ENCODE results near the gene JARID2.
"Not testable (repeated sequence)": the region's sequence is repeated elsewhere in the genome, so short reads cannot be mapped to it uniquely, and the experiment has no call there.

The JARID2 gene

DNA sequence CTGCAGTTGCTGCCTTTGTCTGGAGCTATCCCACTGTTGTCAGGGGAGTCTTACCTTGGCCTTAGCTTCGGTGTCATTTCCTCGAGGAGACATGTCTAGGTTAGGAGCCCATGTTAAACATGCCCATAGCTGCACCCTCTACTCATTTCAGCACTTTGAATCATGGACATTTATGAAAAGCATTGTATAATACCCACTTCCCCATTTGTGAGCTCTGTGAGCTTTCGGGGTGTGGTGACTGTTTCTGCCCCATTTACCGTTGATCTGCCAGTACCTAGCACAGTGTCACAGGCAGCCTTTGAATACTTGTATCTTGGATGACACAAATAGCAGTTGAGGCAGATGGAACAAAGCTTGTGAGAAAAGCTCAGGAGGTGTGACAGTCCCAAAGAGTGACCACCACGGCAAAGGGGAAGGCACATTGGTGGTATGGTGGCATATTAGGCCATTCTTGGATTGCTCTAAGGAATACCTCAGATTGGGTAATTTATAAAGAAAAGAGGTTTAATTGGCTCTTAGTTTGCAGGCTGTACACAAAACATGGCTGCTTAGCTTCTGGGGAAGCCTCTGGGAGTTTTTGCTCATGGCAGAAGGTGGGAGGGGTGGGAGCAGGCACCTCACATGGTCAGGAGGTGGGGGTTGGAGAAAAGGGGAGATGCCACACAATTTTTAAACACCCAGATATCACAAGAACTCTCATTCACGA lies 42.0 kb downstream of the JARID2 start:
- in situ Hi-C loops (cut with HindIII; ENCODE audit: low sequenced_read_pairs) = no loop called here

GRCh38 chr6:15288856-15289255 lies 43.0 kb downstream of the JARID2 start:
- in situ Hi-C loops (cut with HindIII; ENCODE audit: low sequenced_read_pairs) = no loop called here

DNA sequence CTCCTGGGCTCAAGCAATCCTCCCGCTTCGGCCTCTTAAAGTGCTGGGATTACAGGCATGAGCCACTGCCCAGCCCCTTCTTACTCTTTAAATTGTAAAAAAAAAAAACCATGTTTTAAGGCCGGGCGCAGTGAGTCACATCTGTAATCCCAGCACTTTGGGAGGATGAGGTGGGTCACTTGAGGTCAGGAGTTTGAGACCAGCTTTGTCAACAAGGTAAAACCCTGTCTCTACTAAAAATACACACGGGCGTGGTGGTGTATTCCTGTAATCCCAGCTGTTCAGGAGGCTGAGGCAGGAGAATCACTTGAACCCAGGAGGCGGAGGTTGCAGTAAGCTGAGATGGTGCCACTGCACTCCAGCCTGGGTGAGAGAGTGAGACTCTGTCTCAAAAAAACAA lies 43.6 kb downstream of the JARID2 start:
- in situ Hi-C loops (cut with HindIII; ENCODE audit: low sequenced_read_pairs) = not testable (repeated sequence)

DNA sequence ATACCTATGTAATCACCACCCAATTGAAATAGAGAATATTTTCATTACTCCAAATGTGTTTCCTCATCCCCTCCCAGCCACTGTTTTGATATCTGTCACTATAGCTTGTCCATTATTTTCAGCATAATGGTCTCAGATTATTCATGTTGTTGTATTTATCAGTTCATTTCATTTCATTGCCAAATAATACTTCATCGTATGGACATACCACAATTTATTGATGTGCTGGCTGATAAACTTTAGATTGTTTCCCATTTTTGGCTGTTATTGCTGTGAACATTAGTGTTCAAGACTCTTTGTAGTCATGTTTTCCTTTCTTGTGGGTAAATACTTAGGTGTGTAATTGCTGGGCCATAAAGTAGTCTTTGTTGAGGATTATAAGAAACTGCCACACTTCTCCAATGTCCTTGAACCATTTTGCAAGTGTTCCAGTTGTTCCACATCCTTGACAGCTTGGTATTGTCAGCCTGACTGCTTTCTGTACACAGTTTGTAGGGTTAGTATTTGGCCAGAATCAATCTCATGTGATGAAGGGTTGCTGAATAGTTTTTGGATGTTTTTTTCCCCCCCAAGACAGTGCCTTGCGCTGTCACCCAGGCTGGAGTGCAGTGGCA lies 44.3 kb downstream of the JARID2 start:
- in situ Hi-C loops (cut with HindIII; ENCODE audit: low sequenced_read_pairs) = no loop called here

DNA sequence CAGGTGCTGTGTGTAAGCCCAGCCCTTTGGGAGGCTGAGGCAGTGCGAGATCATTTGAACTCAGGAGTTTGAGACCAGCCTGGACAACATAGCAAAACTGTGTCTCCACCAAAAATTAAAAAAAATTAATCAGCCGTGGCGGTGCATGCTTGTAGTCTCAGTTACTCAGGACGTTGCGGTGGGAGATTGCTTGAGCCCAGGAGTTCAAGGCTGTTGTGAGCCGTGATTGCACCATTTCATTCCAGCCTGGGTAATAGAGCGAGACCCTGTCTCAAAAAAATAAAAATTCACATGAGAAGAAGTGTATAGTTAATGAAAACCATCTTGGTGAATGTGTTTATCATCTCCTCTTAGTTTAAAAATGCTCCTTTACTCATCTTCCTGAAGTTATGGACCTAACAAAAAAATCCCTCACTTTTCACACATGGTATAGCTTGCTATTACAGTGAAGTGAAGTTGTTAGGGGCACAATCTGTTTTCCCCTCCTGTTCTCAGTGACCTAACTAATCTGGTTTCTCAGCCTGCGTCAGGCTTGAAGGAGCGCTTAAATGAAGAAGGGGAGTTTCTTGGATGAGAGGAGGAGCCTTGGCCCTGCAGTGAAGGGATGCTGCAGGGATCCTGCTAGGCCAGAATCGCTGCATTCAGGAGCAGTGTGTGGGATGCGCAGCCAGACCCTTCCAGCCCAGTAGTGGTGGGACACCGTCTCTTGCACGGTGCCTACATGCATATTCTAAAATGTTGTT lies 45.3 kb downstream of the JARID2 start:
- in situ Hi-C loops (cut with HindIII; ENCODE audit: low sequenced_read_pairs) = no loop called here

DNA sequence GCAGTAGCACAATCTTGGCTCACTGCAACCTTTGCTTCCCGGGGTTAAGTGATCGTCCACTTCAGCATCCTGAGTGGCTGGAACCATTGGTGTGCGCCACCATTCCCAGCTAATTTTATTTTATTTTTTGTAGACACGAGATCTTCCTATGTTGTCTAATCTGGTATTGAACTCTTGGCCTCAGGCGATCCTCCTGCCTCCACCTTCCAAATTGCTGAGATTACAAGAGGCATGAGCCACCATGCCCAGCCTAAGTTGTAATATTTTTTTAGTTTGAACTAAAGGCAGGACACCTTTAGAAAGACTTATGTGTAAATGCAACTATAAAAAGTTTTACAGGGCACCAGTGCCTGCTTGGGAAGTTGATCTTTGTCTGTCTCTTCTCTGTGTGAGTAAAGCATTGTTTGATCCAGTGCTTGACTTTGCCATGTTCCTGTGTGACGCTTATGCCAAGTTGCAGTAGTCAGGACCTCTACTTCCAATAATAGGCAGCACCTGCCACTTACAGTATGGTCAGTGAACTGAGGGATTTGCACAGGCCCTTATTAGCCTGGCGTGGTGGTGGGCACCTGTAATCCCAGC lies 46.9 kb downstream of the JARID2 start:
- in situ Hi-C loops (cut with HindIII; ENCODE audit: low sequenced_read_pairs) = no loop called here

DNA sequence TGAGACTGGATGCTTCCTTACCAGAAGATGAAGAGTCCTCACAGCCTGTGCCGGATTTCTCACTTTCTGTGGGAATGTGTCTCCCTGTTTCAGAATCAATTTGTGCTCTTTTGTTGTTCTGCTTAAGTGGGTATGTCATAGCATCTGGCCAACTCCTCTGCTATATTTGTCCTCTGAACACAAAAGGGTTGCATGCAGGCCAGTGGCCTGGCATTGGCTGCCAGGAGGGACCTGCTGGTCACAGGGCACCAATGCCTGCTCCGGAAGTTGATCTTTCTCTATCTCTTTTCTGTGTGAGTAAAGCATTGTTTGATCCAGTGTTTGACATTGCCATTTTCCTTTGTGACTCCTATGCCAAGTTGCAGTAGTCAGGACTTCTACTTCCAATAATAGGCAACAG lies 47.8 kb downstream of the JARID2 start:
- in situ Hi-C loops (cut with HindIII; ENCODE audit: low sequenced_read_pairs) = no loop called here

- in situ Hi-C loops (cut with HindIII; ENCODE audit: low sequenced_read_pairs) = no loop called here
Measured at GRCh38 chr6:15294504-15294903, 48.6 kb downstream of the JARID2 start.

GRCh38 chr6:15296249-15296648 lies 50.4 kb downstream of the JARID2 start:
- in situ Hi-C loops (cut with HindIII; ENCODE audit: low sequenced_read_pairs) = no loop called here

DNA sequence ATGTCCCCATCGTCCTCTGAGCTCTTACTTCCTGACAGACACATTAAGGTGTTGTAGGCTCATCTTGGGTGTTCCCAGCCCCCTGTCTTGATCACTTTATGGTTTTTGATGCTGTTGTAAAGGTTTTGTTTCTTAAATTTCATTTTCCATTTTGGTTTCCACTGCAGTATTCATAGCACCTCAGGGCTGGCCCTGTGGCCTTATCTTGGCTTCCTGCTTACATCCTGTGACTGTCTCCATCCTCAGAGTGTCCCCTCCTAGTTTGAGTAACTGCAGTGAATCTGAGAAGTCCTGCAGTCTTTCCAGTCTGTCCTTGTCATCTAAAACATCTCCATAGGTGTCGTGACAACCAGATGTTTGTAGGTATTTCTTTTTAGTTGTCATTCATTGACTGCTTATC lies 50.9 kb downstream of the JARID2 start:
- in situ Hi-C loops (cut with HindIII; ENCODE audit: low sequenced_read_pairs) = no loop called here

DNA sequence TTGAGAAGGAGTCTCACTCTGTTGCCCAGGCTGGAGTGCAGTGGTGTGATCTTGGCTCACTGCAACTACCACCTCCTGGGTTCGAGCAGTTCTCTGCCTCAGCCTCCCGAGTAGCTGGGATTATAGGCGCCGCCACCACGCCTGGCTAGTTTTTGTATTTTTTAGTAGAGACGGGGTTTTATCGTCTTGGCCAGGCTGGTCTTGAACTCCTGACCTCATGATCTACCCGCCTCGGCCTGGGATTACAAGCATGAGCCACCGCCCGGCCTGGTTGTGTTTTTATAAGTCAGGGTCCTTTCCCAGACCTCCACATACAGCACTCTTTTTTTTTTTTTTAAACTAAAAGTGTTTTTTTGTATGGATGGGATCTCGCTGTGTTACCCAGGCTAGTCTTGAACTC lies 51.3 kb downstream of the JARID2 start:
- in situ Hi-C loops (cut with HindIII; ENCODE audit: low sequenced_read_pairs) = not testable (repeated sequence)

GRCh38 chr6:15297895-15298590 lies 52.2 kb downstream of the JARID2 start:
- in situ Hi-C loops (cut with HindIII; ENCODE audit: low sequenced_read_pairs) = no loop called here

DNA sequence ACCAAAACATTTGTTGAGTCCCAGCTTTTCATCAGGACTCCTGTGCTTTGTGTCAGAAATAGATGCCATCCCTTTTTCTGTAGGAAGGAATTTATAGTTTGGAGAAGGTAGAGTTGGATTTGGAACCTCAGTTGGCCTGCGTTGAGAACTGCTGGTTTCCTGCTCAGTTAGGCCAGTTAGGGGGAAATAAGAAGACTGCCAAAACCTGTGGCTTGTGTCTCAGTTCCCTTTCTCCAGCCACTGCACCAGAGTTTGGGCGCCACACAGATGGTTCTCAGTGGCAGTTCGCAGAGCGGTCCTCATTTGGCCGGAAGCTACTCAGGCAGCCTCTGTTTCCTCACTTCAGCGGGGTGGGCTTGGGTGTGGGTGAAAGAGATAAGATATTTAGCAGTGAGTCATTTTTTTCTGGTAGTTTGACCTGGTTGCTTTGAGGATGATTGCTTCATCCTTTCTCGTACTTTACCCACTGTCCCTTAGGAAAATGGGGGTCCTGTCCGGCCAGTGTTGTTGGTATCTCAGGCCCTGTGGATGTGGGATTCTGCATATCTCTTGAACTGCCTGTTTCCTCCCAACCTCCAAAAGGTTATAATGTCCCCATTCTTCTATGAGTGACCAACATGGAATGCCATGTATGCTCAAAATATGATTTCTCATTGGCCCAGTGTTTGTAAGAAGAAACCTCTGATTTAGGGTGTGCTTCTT lies 53.7 kb downstream of the JARID2 start:
- in situ Hi-C loops (cut with HindIII; ENCODE audit: low sequenced_read_pairs) = no loop called here

- in situ Hi-C loops (cut with HindIII; ENCODE audit: low sequenced_read_pairs) = no loop called here
Measured at GRCh38 chr6:15301179-15302006, 55.5 kb downstream of the JARID2 start.

GRCh38 chr6:15303162-15303919 lies 57.5 kb downstream of the JARID2 start:
- in situ Hi-C loops (cut with HindIII; ENCODE audit: low sequenced_read_pairs) = no loop called here

GRCh38 chr6:15303920-15304291 lies 58.0 kb downstream of the JARID2 start:
- in situ Hi-C loops (cut with HindIII; ENCODE audit: low sequenced_read_pairs) = no loop called here

DNA sequence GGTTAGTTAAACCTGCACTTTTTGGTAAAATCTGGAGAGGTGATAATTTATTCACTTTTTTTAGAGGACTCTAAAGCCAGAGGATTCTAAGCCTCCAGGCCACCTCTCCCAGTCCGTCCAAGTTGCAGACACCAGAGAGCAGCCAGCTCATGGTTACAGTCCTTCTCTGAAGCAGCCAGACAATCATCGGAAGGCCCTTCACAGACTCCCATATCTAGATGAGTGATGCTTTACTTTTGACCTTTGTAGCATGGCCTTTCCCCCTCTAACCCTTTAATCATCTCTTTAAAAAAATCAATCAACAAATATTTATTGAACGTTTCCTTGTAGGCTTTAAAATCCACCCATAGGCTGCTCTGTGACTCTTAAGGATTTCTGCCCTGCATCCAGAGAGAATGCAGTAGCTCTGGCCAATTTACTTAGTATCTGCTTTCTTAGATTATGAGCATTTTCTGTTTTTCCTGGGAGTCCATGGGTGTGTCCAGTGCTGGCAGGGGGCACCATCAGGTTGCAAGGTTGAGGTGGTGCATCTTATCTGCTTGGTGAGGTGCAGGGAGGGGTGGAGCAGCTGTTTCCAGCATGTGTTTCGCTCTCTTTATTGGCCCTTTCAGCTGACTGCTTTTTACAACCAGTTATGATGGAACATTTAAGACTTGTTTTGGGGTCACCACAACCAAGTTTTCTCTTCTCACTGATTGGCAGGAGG lies 58.6 kb downstream of the JARID2 start:
- in situ Hi-C loops (cut with HindIII; ENCODE audit: low sequenced_read_pairs) = no loop called here

GRCh38 chr6:15305496-15305895 lies 59.6 kb downstream of the JARID2 start:
- in situ Hi-C loops (cut with HindIII; ENCODE audit: low sequenced_read_pairs) = no loop called here

All from DLD1 (cell line).